GM18951 (cell line): ENCODE results near the gene SH3BP5.
"Not testable (repeated sequence)": the region's sequence is repeated elsewhere in the genome, so short reads cannot be mapped to it uniquely, and the experiment has no call there.

Source experiments
- POLR2A ChIP-seq: IDR thresholded peaks from 4 replicates; pipeline ENCODE4 v1.6.1; 2011; ENCODE audit warnings: mild to moderate bottlenecking; ENCODE audit not compliant: insufficient read length, insufficient read depth; ENCODE audit errors: extremely low read depth
- in situ Hi-C: fragments of 300-500 bp; cut with MboI; formaldehyde crosslinking; loops from one replicate; pipeline ENCODE4 v1.12.0; 2022; ENCODE audit warnings: low sequenced_read_pairs, mixed read lengths, inconsistent platforms; ENCODE audit not compliant: unreplicated experiment

The SH3BP5 gene

DNA sequence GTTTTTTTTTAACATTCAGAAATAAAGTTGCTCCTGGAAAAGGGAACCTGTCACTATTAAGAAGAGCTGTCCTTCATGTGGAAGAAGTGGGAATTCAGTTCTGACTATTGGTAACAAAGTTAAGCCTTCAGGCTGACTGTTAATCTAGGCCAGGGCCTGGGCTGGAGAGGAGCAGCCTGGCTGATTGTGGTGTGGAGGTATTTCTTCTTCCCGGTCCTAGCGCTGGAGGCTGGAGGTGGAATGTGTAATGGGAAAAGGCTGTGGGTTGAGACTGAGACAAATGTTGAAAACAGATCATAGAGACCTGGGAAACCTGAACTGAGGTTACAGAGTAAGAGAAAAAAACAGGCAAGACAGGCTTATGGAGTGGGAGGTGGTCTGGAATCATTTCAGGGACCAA, 23.8 kb upstream of the SH3BP5 start:
- in situ Hi-C loops, result no loop called here
- no peak for TF ChIP-seq POLR2A

DNA sequence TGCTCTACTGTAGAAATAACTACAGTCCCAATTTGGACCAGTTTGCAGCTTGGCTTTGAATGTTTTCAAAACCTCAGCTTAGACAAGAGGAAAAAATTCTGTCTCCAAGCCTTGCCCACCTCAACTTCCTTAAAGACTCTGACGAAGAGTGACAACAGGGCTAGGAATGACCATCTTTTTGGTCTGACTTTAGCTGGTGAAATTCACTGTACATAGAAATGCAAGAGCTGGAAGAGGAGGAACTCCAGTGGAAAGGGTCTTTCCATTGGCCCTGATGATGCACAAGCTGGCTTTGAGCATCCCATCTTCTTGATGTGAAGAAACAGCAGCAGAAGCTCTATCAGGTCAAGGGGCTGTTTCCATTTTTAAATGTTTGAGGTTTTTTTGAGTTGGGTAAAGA, 22.7 kb upstream of the SH3BP5 start:
- TF ChIP-seq POLR2A, result no peak

DNA sequence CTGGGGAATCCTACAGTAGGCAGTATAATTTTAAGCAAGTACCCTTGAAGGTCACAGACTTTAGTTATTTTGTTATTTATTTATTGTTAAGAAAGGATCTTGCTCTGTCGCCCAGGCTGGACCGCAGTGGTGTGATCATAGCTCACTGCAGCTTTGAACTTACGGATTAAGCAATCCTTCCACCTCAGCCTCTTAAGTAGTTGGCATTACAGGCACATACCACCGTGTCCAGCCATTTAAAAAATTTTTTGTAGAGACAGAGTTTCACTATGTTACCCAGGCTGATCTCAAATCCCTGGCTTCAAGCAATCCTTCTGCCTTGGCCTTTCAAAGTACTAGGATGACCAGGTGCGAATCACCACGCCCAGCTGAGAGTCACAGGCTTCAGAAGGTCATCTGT, 22.1 kb upstream of the SH3BP5 start:
- in situ Hi-C loops, result no loop called here
- no peak for TF ChIP-seq POLR2A

More for the DNA sequence above, 22.7 kb upstream of the SH3BP5 start:
- in situ Hi-C loops, result no loop called here

DNA sequence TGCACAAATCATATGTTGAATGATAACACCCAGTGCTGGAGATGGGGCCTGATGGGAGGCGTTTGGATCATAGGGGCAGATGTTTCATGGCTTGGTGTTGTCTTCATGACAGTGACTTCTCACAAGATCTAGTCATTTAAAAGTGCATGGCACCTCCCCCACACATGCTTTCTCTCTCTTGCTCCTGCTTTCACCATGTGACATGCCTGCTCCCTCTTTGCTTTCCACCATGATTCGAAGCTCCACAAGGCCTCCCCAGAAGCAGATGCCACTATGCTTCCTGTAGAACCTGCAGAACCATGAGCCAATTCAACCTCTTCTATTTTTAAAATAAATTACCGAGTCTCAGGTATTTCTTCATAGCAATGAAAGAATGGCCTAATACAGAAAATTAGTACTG, 17.8 kb upstream of the SH3BP5 start:
- in situ Hi-C loops, result no loop called here
- no peak for TF ChIP-seq POLR2A

DNA sequence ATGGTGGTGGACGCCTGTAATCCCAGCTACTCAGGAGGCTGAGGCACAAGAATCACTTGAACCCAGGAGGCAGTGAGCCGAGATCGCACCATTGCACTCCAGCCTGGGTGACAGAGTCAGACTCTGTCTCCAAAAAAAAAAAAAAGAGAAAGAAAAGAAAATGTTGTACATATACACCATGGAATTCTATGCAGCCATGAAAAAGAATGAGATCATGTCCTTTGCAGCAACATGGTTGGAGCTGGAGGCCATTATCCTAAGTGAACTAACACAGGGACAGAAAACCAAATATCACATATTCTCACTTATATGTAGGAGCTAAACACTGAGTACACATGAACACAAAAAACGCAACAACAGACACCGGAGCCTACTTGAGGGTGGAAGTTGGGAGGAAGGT, 17.1 kb upstream of the SH3BP5 start:
- in situ Hi-C loops, result not testable (repeated sequence)

DNA sequence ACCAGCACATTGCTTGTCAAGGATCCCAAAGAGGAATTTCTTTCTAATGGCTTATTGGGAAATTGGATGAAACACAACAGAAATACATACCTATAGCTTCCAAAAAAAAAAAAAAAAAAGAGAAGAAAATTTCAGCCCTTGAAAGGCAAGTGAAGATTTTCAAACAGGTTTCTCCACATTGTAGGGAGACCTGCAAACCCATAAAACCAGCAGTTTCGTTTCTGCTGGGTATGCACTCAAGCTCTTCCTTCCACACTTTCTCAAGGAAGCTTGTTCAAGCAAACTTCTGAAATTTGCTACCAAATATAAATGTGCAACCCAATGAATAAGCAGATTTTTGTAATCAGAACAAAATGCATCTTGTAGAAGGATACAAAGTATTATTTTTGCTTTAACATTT, 15.9 kb upstream of the SH3BP5 start:
- in situ Hi-C loops, result no loop called here

DNA sequence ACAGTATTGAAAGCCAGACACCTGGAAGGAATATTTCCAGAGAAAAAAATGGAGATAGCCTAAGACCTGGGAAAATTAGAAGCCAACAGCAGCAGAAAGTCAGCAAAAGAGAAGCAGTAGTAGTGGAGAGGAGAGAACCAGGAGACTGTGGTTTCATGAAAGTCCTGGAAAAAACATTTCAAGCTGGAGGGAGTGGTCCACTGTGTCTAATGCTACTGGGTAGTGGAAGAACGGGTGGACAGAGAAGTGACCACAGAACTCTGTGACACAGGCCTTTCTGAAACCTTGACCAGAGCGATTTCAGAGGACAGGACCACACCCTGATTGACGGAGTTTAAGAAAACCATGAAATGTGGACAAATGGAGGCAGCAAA, 15.3 kb upstream of the SH3BP5 start:
- in situ Hi-C loops, result no loop called here
- no peak for TF ChIP-seq POLR2A

More for the DNA sequence above, 15.9 kb upstream of the SH3BP5 start:
- TF ChIP-seq POLR2A, result no peak

DNA sequence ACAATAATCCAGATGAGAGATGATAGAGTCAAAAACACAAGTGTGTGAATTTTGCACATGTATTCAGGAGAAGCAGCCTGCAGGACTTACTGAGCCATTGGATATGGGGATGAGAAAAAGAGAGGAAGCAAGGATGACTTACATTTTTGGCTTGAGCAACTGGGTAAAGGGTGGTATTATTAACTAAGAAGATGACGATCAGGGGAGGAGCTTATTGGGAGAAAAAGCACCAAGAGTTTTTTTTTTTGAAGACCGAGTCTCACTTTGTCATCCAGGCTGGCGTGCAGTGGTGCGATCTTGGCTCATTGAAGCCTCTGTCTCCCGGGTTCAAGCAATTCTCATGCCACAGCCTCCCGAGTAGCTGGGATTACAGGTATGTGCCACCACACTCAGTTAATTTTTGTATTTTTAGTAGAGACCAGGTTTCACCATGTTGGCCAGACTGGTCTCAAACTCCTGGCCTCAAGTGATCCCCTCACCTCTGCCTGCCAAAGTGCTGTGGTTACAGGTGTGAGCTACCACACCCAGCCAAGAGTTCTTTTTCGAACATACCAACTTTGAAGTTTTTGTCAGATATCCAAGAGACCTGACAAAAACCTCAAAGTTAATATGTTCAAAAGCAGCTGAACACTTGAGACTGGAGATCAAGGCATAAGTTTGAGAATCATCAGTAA, 14.8 kb upstream of the SH3BP5 start:
- no peak for TF ChIP-seq POLR2A
- in situ Hi-C loops, result no loop called here

DNA sequence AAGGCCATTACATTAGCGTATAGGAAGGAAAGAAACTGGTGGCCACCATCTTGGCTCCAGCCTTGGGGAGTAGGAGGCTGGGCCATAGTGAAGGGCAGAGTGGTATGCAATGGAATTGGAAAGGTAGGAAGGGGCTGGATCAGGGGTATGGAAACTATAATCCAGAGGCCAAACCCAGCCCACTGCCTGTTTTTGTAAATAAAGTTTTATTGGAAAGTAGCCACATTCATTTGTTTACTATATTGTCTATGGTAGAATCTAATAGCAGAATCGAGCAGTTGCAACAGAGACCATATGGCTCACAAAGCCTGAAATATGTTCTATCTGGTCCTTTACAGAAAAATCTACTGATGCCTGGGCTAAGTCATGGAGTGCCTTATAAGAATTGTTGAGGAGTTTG, 14.1 kb upstream of the SH3BP5 start:
- in situ Hi-C loops, result no loop called here
- no peak for TF ChIP-seq POLR2A

DNA sequence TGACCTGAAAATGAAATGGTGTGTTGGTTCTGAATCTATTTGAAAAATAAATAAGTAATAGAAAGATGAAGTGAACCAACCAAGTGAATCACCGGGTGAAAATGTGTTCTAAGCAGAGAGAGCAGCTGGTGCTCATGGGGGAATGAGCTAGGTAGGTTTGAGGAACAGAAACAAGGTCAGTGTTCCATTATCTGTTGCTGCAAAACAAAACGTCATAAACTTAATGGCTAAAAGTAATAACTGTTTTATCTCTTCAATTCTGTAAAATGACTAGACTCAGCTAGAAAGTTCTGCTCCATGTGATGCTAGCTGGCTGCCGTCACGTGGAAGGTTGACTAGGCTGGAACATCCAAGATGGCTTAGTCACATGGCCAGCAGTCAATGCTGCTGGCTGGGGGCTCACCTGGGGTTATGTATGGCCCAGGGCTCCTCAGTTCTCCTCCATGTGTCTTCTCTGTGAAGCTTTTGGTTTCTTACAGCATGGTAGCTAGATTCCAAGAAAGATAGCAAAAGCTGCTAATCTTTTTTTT, 13.3 kb upstream of the SH3BP5 start:
- in situ Hi-C loops, result no loop called here
- no peak for TF ChIP-seq POLR2A

DNA sequence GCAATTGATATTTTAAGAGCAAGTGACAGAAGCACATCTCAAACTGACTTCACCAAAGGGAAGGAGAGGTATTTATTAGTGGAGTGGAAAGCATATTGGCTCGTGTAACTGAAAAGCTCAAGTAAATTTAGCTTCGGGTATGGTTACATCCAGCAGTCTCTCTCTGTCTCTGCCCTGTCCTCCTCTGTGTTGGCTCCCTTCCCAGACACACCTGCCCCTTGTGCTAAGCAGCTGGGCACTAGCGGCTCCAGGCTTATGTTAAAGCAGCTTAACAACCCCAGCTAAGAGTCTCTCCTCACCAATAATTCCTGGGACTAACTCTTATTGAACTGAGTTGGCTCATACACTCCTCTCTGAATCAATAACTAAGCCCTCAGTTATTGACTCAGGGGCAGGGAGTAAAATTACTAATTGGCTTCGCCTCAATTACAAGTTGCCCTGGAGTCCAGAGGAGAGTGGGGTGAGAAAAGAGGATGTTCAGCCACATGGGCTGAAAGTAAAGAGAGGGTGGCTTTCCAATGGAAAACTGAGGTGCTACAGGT, 12.8 kb upstream of the SH3BP5 start:
- no peak for TF ChIP-seq POLR2A
- in situ Hi-C loops, result no loop called here

DNA sequence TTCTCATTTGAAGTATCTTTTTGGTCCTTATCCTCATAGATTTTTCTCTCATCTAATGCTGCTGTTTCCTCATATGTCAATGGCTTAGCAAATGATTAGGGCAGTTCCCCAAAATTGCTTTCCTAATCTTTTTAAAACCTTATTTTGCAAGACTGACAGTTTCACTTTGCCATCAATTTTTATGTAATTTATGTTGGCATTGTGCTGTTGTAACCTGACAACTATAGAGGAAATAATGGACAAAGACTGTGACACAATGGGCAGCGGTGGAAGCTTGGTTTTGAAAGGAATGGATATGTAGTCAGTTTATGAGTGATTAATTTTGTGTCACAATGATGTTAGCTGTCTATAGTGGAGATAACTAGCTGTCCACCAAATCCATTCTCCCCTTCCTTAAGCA, 10.6 kb upstream of the SH3BP5 start:
- in situ Hi-C loops, result no loop called here
- TF ChIP-seq POLR2A, result no peak

DNA sequence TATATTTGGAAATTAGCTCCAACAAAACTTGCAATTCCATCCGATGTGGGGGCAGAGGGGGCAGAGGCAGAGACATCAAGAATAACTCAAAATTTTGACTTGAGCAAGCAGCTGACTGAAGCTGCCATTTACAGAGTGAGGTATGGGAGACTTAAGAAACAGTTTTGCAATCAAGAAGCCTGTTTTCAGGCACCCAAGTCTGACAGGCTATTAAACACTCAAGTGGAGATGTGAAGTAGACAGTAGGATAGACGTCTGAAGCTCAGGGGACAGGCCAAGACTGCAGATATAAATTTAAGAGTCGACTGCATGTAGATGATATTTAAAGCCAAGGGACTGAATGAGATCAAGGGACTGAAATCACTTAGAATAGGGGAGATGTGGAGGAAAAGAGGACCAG, 9.9 kb upstream of the SH3BP5 start:
- in situ Hi-C loops, result no loop called here
- TF ChIP-seq POLR2A, result no peak

DNA sequence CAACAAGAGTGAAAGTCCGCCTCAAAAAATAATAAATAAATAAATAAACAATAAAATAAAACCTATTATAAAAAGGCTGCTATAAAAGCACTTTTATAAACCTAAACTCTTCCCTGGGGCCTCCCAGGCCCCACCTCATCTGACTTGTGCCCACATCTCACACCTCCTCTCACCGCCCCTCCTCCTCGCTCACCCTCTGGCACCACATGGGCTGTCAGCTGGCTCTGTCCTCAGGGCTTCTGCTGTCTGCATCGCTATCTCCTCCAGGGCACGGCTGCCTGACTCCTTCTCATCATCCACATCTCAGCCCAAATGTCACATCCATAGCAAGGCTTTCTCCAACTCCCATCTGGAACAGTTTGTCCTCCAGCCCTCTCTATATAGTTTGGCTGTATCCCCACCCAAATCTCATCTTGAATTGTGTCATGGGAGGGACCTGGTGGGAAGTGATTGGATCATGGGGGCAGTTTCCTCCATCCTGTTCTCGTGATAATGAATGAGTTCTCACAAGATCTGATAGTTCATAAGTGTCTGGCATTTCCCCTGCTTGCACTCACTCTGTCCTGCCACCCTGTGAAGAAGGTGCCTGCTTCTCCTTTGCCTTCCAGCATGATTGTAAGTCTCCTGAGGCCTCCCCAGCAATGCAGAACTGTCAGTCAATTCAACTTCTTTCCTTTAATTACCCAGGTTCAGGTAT, 8.8 kb upstream of the SH3BP5 start:
- in situ Hi-C loops, result no loop called here
- TF ChIP-seq POLR2A, result no peak

DNA sequence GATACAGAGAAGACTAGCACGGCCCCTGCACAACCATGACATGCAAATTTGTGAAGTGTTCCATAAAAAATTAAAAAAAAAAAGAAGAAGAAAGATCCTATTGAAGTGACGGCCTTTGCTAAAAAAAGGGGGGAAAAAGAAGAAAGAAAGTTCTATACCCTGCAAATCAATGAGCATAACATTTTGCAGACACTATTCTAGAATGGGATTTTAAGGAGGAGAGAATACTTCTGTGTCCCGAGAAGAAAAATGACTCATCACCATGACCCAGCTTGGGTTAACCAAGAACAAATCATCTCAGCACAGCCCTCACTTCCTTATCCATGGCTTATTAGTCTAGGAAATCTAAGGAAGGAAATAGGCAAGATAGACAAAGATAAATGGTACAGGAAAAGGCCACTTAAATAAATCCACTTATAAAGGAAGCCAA, 7.4 kb upstream of the SH3BP5 start:
- TF ChIP-seq POLR2A, result no peak
- in situ Hi-C loops, result no loop called here
